GM19372 (cell line): ENCODE measurements around the gene CLDN6.
A peak's percentile ranks its signal among the peaks of the same experiment; 100 is the strongest.
"Not testable (repeated sequence)": the region's sequence is repeated elsewhere in the genome, so short reads cannot be mapped to it uniquely, and the experiment has no call there.

Source experiments
- ATAC-seq: cut with Tn5 transposase; IDR thresholded peaks from one replicate; pipeline ENCODE4 v1.9.1; 2021; ENCODE audit warnings: mild to moderate bottlenecking, low read depth, moderate library complexity; ENCODE audit not compliant: unreplicated experiment

The CLDN6 gene

DNA sequence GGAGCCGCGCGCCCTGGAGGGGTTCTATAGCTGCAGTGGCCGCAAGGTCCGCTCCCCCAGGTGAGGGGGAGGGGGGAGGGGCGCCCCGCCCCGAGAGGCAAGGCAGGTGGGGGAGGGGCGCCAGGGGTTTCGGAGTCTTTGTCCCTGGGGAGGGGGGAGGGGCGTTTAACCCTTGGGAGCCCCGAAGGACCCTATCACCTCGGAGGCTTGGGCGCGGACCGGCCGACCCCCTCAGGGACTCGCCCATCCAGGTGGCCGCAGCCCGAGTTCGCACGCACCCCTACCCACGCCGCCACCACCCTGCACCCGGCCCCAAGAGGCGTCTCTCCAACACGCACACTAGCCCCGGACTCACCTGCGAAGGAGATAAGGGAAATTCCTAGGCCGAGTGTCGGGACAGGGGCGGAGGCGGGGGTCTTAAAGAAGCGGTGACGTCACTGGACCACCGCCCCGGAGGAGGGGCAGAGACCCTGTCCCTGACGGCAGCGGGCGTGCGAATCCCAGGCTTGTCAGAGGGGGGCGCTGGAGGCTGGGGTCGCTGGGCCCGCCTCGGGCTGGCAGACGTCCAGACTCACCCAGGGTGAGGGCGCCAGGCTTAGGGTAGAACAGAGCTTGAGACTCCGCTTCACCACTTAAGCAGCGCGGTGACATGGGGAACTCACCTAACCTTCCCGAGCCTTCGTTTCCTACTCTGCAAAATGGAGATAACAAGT, at the start of gene CLDN6:
TSS of gene CLDN6 (minus strand) at position 390 of the 713 bp plus-strand sequence. CDS start 2,162 bp downstream, outside the sequence.
- no peak for ATAC-seq

- ATAC-seq: no peak
Observed at GRCh38 chr16:3066440-3066748, 48.4 kb upstream of the CLDN6 start.

- ATAC-seq: no peak
Observed at GRCh38 chr16:3065742-3066439, 47.9 kb upstream of the CLDN6 start.

DNA sequence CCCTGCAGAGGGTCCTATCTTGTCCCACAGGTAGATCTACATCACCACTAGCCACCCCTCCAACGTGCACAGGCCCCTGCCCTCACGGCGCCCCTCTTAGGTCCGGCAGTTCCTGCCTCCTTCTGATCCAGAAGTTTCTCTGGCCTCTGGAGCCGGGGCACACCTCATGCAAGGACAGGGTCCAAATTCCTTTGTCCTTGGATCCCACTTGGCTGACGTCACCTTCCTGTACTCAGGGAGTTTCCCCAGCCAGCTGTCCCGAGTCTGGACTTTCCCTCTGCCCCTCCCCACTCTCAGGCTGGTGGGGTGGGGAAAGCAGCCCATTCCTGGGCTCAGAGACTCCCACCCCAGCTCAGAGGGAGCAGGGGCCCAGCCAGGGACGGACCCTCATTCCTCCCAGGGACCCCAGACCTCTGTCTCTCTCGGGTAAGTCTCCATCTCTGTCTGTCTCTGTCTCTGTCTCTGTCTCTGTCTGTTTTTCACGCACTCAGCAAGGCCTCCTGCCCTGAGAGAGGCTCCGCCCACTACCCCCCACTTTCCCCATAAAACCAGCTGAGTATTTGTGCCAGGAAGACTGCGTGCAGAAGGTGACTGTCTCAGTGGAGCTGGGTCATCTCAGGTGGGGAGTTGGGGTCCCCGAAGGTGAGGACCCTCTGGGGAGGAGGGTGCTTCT, 47.2 kb upstream of the CLDN6 start, which contains the start of gene IL32:
TSS of gene IL32 (plus strand) at position 572 of the 673 bp plus-strand sequence. CDS start 172 bp downstream, outside the sequence.
- ATAC-seq: no peak

DNA sequence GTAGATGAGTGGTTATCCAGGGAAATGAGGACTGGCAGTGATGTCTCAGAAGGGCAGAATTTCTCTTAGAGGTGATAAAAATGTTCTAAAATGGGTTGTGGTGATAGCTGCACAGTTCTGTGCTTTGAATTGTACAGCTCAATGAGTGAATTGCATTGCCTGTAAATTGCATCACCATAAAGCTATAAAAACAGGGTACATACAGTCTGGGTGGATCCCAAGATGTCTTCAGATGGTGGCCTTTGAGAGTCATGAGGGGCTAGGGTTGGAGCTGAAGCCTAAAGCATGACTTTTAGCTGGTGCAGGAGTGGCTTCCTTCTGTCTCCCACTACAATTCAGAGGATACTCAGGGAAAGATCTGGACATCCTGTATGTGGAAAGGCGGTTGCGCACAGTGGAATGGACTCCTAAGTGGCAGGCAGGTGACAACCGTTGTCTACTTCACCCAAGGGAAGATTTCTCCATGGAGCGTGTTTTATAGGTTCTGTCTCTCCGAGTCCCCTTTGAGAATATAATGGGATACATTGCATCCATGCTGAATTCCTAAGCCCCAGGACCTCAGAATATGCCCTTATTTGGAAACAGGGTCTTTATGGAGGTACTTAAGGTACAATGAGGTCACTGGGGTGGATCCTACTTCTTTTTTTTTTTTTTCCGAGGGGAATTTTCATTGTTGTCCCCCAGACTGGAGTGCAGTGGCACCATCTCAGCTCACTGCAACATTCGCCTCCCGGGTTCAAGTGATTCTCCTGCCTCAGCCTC, 45.8 kb upstream of the CLDN6 start:
- ATAC-seq: no peak

GRCh38 chr16:3062553-3062952, 44.6 kb upstream of the CLDN6 start:
- ATAC-seq: no peak

DNA sequence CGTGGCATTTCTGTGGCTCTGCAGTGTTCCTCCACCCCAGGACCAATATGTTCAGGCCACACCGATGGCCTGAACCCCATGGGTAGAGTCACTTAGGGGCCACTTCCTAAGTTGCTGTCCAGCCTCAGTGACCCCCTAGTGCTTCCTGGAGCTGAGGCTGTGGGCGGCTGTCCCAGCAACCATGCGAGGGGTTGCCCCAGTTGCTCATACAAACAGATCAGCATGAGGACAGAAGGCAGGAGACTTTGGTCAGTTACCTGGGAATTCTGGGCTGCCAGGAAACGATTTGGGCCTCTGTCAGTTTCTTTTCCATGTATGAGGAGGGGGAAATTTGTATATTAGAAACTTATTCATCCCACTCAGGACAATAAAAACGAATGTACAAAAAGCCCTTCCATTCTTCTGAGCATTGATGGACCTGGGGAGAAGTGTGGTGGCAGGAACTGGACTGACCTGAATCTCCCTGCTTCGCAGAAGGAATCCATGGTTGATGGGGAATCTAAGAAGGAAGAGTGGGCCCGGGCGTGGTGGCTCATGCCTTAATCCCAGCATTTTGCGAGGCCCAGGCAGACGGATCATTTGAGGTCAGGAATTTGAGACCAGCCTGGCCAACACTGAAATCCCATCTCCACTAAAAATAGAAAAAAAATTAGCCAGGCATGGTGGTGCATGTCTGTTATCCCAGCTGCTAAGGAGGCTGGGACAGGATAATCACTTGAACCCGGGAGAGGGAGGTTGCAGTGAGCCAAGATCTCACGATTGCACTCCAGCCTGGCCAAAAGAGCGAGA, 42.5 kb upstream of the CLDN6 start:
- no peak for ATAC-seq

- no peak for ATAC-seq
Observed at GRCh38 chr16:3059723-3060242, 41.8 kb upstream of the CLDN6 start.

DNA sequence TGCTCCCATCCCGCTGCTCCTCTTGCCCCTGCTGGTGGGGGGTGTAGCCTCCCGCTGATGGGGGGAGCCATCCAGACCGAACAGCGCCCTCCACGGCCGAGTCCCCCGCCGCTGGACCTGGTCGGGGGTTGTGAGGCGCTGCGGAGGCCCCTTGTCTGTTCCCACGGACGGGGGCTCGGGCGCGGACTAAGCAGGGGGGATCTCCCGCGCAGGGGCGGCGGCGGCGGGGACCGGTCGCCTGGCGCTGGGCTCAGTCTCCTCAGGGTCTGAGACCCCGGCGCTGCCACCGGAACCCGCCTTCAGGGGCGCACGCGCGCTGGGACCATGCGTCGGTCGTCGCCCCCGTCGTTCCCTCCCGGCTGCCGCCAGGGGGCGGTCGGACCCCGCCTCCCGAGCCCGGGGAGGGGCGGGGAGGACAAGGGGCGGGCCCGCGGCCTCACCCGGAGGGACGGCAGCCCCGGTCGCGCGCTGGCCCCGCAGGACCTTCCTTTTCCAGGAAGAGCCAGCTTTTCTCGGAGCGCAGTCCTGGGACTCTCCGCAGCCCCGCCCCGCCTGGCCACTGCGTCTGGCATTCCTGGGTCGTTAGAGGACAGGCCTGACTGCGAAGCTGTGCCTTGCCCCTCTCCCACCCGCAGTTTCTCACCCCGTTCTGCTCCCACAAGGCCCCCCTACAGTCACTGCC, 41.2 kb upstream of the CLDN6 start:
- ATAC-seq: peak; percentile 89

- no peak for ATAC-seq
Observed at GRCh38 chr16:3058139-3059030, 40.4 kb upstream of the CLDN6 start.

- no peak for ATAC-seq
Observed at GRCh38 chr16:3057181-3058138, 39.5 kb upstream of the CLDN6 start.

DNA sequence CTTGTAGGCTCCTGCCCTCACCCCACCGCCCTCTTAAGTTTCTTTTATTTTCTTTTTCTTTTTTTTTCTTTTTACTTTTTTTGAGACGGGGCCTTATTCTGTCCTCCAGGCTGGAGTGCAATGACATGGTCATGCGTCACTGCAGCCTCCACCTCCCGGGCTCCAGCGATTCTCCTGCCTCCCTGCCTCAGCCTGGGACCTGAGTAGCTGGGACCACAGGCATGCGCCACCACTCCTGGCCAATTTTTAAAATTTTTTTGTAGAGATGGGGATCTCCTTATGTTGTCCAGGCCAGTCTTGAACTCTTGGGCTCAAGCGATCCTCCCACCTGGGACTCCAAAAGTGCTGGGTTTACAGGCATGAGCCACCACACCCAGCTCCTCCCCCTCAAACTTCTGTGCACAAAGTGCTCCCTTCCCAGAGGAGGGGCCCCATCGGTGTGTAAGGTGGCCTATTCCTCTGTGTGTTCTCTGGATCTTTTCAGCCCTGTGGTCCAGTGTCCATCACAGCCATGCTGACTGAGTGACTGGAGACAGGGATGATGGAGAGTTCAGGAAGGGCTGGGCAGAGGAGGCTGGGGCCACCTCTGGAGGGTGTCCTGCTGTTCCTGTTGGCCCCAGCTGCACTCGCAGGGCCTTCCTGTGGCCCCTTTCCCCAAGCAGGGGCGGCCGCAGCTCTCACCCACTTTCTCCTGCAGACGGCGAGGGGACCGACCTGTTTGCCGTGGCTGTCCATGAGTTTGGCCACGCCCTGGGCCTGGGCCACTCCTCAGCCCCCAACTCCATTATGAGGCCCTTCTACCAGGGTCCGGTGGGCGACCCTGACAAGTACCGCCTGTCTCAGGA, 38.6 kb upstream of the CLDN6 start:
- no peak for ATAC-seq

- not testable (repeated sequence) for ATAC-seq
Observed at GRCh38 chr16:3055734-3056115, 37.7 kb upstream of the CLDN6 start.

GRCh38 chr16:3054965-3055733, 37.2 kb upstream of the CLDN6 start:
- ATAC-seq: no peak

GRCh38 chr16:3053330-3053710, 35.3 kb upstream of the CLDN6 start:
- ATAC-seq: not testable (repeated sequence)
